GM20431 (cell line): ENCODE measurements around the gene TPD52L1.
"Not testable (repeated sequence)": the region's sequence is repeated elsewhere in the genome, so short reads cannot be mapped to it uniquely, and the experiment has no call there.

Experiments used
- in situ Hi-C: fragments of 300-500 bp; cut with MseI, MboI; formaldehyde crosslinking; loops from one replicate; pipeline ENCODE4 v1.15.0; 2020; ENCODE audit warnings: low sequenced_read_pairs; ENCODE audit not compliant: unreplicated experiment

The TPD52L1 gene

DNA sequence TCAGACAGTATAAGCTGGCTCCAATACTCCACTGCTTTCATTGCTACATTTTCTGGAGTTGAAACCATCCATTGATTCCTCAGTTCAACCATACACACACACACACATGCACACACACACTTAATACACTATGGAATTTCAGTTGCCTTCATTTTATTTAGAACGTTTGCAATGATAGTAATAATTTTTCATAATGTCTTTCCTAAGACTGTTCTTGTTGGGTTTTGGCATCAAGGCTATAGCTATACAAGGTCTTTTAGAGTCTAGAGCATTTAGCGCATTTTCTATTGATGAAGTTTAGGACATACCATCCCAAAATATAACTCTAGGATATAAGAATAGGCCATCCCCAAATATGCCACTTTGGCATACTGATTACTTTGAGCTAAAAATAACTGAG, 15.5 kb upstream of the TPD52L1 start:
- in situ Hi-C loops: no loop called here

- in situ Hi-C loops: no loop called here
Observed at GRCh38 chr6:125140808-125141207, 12.8 kb upstream of the TPD52L1 start.

DNA sequence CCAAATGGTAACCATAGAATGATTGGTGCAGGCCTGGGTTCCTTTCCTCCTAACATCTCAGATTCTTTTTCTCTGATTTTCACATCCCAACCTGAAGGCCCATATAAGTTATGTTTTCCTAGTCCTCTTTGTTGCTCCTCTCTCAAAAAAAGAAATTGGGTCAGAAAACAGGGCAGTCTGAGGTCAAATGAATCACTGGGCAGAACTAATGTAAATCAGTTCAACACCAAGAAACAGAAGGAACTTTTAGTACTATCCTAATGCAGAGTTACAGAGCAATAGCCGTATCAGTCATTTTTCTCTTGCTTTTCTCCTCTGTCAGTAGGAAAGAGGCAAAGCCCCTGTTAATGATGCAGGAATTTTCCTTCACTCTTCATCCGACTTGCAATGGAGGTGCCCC, 11.0 kb upstream of the TPD52L1 start:
- in situ Hi-C loops: no loop called here

- in situ Hi-C loops: no loop called here
Observed at GRCh38 chr6:125144822-125145221, 8.8 kb upstream of the TPD52L1 start.

DNA sequence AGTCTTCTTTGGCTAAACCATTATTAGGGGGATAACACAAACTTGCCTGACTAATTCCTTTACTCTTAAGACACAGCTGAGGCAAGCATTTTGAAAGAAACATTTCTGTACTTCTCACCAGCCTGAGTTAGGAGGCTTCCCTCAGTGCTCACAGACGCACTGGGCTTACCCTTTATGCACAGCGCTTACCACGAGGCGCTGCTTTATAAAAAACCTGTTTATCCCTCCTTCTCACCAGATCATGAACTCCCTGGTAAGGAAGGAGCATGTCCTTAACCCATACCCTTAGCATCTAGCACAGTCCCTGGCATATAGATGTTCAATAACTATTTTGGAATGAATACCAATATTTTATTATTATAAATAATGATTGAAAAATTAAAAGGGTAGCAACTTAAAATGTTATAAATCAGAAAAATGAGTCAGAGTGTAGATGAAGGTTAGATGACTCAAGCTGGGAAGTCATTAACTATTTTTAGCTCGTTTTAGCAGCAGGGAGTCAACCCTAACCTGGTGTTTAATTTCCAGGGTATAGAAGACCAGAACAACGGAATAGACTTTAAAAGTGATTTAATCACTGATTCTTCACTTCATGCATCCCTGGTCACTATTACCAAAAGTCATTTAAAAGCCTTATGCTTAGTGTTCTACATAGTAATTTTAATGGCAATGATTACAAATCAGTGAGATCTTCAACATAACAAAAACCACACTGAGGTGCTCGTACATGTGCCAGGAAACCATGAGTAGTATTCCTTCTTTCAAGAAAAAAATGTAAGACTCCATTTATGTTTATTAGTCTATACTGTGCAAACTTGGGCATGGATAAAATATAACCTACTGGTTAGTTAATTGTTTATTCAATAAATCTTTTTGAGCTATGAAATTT, 4.1 kb upstream of the TPD52L1 start:
- in situ Hi-C loops: no loop called here

DNA sequence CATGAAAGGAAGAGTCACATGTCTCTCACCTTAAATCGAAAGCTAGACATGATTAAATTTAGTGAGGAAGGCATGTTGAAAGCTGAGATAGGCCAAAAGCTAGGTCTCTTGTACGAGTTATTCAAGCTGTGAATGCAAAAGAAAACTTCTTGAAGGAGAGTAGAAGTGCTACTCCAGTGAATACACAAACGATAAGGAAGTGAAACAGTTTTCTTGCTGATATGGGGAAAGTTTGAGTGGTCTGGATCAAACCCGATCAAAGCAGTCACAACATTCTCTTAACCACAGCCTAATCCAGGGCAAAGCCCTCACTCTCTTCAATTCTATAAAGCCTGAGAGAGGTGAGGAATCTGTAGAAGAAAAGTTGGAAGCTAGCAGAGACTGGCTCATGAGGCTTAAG, 1.9 kb upstream of the TPD52L1 start:
- in situ Hi-C loops: no loop called here

GRCh38 chr6:125154118-125154760, 666 bp downstream of the TPD52L1 start:
- in situ Hi-C loops: no loop called here

GRCh38 chr6:125154761-125155135, 1.2 kb downstream of the TPD52L1 start:
- in situ Hi-C loops: no loop called here

- in situ Hi-C loops: no loop called here
Observed at GRCh38 chr6:125155344-125155743, 1.8 kb downstream of the TPD52L1 start.

- in situ Hi-C loops: no loop called here
Observed at GRCh38 chr6:125156496-125156895, 2.9 kb downstream of the TPD52L1 start.

DNA sequence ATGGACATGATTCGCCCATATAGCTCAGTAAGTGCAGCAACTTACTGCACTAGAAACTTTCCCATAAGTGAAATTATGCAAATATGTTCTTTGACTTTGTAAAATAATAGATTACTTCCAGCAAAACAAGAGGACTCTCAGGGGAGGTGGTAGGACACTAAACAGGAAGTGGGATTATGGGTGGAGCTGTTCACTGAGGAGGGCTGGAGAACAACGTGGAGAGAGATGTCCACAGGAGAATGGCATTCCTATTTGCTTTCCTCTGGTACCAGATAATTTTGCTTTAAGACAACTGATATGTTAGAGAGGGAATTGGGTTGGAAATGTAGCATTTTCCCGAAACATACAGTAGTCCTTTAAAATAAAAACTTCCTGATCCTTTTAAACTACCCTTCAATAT, 3.7 kb downstream of the TPD52L1 start:
- in situ Hi-C loops: no loop called here

- in situ Hi-C loops: no loop called here
Observed at GRCh38 chr6:125157725-125158124, 4.2 kb downstream of the TPD52L1 start.

- in situ Hi-C loops: not testable (repeated sequence)
Observed at GRCh38 chr6:125163339-125163738, 9.8 kb downstream of the TPD52L1 start.

- in situ Hi-C loops: no loop called here
Observed at GRCh38 chr6:125163811-125164210, 10.2 kb downstream of the TPD52L1 start.

GRCh38 chr6:125164696-125165095, 11.1 kb downstream of the TPD52L1 start:
- in situ Hi-C loops: no loop called here

GRCh38 chr6:125165256-125165655, 11.7 kb downstream of the TPD52L1 start:
- in situ Hi-C loops: no loop called here

DNA sequence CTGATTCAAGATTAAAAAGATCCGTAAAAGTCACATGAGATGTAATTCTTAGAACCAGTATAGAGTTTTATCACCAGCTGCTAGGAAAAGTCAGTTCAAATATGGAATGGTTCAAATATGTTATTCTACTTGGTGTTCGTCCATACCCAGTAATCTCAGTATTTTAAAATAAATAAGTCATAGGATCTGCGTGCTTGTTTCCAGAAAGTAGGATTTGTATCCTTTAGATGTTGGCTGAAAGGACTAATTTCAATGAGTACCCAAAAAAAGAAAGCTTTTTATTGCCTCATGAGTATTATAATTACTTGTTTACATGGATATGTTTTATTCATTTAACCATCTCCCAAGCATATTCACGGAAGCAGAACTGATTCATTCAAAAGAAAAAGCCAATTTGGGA, 12.2 kb downstream of the TPD52L1 start:
- in situ Hi-C loops: no loop called here

DNA sequence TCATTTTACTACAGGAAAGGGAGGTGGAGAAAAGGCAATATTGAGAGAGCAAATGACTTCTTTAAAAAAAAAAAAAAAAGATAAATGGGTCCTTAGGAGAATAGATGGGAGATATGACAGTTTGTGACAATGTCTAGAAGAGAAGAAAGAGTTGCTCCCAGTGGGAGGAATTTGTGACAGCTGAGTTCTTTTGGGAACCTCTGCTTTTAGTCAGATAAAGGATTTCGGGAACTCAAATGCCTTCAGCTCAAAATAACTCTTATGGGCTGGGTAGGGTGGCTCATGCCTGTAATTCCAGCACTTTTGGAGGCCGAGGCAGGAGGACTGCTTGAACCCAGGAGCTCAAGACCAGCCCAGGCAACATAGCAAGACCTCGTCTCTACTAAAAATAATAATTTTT, 13.1 kb downstream of the TPD52L1 start:
- in situ Hi-C loops: no loop called here

DNA sequence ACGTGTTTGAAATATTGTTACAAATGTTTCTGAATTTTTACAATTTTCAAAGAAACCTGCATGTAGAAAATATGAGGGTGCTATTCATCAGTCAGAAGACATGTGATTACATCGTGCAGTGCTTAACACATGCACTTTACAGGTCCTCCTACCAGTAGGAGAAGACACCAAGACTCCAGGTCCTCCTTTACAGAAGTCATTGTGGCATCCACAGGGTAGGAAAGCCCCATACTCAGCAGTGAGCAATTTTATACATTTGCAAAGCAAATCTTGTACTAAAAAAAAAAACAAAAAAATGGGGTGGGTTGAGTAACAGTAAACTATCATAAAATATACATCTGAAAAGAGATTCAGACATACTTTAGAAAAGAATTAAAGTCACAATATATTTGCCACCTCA, 14.0 kb downstream of the TPD52L1 start:
- in situ Hi-C loops: no loop called here

DNA sequence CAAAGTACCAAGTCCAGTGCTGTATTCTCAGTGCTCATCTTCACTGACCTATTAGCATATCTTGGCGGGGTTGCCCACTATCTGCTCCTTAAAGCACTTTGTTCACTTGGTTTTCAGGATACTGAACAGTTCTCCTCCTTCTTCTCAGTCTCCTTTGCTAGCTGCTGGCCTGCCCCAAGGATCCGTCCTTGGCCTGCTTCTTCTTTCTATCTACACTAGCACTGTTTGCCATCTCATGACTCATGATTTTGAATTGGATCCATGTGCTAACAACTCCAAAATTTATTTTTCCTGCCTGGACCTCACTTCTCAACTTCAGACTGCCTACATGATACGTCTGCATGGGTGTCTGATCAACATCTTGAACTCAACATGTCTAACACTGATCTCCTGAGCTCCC, 15.5 kb downstream of the TPD52L1 start:
- in situ Hi-C loops: no loop called here

DNA sequence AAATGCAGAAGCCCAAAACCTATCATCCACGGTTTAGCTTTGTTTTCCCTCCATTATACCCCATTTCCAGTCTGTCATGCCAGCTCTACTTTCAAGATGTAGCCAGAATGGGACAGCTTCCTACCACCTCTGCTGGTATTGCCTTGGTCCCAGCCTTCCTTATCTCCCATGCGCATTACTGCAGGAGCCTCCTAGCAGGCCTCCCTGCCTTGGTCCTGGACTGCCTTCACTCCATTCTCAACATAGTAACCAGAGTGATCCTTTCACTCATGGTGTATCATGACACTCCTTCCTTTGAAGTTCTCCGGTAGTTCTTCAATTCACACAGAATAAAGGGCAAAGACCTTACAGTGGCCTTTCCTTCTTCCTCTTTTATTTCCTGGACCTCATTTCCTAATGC, 15.9 kb downstream of the TPD52L1 start:
- in situ Hi-C loops: no loop called here

- in situ Hi-C loops: no loop called here
Observed at GRCh38 chr6:125170376-125170775, 16.8 kb downstream of the TPD52L1 start.
